Fibroblast of skin of right quadriceps (primary cell): ENCODE results near the gene ADAM33.

Experiments
- DNase-seq: peaks from one replicate; pipeline ENCODE4 v3.0.0-alpha.2; 2013

ADAM33 gene

GRCh38 chr20:3686421-3686820, 4.6 kb upstream of the ADAM33 start:
- DNase-seq: no peak

DNA sequence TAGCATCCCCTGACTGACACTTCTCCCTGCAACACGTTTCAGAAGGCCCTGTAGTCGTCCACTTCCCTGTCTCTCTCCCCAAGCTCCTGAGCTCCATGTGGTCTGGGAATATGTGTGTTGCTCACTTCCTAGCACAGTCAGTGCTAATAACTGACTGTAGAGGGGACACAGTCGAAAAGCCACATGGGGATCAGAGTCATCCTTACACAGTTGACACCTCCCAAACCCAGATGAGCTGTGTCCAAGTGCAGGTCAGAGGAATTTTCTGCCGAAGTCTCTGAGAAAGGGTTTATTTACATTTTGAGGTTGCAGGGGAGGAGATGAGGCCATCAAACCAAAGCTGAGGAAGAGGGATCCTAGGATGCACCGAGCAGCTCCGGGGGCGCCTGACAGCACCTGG, 3.5 kb upstream of the ADAM33 start:
- no peak for DNase-seq

DNA sequence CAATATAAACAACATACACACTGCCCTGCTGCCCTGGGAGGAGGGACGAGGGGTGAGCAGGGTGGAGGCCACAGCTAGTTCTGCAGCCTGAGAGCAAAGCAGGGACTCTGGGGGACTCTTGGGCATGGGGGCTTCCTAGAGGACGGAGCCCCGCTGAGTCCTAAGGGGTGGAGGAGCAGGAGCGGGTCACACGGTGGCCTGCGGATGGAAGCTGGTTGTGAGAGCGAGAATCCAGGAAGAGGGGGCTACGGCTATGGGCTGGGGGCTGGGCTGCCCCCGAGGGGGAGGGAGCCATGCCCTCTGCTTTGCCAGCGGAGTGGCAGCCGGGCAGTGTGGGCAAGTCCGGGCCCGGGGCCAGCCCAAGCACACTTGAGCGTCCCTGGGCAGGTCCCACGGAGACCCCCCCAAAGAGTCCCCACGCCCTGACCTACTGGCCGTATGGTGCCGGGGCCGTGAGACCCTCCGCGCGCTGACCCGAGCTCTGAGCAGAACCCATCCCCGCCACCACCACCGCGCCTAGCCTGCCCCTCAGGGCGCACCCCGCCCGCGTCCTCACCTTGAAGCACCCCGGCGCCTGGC, 369 bp downstream of the ADAM33 start:
- no peak for DNase-seq

GRCh38 chr20:3680701-3681351, 984 bp downstream of the ADAM33 start:
- no peak for DNase-seq

- peak; percentile 81 for DNase-seq
These were observed 1.8 kb downstream of the ADAM33 start for GRCh38 chr20:3679749-3680700.

DNA sequence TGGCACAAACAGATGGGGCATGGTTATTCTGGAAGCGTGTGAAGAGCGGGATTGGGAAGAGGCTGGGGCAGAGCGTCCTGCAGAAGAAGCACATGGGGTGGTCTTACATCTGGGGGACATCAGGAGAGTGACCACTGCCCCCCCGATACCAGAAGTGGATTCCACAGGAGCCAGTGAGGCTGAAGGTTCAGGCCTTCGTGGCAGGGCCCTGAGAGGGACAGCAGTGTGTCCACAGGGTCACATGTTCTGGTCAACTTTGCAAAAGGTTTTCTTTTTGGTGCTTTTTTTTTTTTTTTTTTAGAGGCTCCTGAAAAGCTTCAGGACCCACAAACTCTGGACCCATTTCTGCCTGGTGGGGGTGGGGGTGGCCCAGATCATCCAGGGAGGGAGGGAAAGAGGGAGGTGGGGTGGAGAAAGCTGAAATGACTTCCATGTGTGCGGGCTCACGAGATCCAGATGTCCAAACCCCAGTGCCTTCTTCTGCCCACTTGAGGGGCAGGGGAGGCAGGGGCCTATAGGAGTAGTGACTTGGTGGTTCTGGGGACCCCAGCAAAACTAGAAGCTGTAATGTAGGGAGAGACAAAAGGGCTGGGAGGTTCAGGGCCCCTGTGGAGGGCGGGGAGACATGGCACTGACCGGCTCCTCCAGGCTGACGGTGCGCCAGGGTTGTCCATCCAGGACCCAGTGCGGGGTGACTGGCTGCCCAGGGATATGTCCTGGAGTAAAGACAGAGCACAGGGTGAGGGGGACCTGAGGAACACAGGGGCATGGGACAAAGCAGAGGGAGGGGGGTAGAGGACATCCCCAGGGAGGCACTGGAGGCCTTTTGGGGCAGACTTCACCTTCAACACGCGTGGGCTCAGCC, 2.7 kb downstream of the ADAM33 start:
- DNase-seq: peak; percentile 45

DNA sequence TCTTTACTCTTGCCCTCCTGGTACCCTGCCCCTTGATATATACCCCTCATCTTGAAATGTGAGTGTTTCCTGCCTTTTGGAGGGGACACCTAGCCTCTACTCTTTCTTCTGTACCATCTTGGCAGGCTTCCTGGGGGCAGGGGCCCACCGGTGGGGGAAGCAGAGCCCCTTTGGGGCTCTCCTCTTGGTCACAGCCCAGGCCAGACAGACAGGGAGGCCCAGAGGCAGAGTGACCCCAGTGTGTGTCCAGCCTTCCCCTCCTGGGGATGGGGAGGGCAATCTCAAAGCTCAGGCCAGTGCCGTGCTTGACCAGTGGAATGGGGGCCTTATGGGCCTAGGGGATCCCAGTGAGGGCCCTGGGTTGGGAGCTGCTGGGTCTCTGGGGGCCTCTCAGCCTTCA, 3.6 kb downstream of the ADAM33 start:
- DNase-seq: no peak

- peak; percentile 41 for DNase-seq
These were observed 4.1 kb downstream of the ADAM33 start for GRCh38 chr20:3677733-3678132.

- DNase-seq: no peak
These were observed 6.6 kb downstream of the ADAM33 start for GRCh38 chr20:3674995-3675900.

- DNase-seq: no peak
These were observed 7.4 kb downstream of the ADAM33 start for GRCh38 chr20:3674447-3674846.

GRCh38 chr20:3673221-3674070, 8.4 kb downstream of the ADAM33 start:
- DNase-seq: no peak

- DNase-seq: no peak
These were observed 9.2 kb downstream of the ADAM33 start for GRCh38 chr20:3672547-3673171.

DNA sequence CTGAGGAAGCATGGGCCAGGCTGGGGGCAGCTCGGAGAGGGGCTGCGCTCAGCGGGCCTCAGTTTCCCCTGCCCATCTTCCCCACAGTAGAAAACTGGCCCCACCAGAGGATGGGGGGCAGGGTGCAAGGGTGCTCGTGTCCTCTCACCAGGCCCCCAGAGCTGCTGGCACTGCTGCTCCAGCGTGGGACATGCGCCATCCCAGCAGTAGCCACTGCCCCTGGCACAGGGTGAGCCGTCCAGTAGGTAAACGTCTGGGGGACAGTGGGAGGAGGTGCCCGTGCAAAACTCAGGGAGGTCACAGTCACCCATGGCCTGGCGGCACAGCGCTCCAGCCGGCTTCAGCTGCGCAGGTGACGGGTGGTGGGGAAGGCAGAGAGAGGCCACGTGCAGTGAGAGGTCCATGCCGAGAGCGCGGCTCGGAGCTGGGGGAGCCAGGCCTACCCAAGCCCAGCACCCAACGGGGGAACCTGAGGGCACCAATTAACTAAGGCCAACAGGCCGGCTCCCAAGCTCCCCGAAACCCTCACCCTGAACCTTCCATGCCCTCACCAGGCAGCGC, 9.7 kb downstream of the ADAM33 start:
- no peak for DNase-seq

DNA sequence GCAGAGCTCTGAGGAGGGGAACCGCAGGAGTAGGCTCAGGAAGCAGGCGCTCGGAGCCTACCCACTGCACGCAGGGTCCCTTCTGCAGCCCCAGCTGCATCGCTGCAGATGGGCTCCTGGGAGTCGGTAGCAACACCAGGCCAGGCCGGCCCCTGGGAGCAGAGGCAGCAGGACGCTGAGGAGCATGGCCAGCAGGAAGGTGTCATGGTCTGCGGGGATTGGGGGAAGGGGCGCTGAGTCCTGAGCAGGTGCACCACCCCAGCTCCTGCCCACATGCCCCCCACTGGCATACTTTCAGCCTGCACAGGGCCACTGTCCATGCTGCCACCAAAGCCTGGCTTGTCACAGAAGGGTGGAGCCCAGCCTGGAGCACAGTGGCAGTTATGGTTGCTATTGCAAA, 10.9 kb downstream of the ADAM33 start:
- DNase-seq: no peak

DNA sequence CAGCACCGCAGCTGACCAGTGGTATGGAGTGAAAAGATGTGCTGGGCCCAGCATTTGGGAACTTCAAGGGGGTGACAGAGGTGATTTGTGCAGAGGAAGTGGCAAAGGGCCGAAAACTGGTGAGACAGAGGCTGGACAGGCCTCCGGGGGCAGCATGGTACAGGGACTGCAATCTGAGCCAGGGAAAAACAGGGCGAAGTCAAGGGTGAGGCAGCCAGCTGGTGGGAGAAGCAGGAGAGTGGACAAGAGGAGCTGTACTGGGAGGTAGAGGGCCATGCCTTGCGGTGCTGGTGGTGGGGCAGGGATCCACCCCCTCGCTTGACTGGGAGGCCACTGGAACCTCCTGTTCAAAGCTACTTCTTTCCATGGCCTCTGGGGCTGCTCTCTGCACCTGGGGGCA, 11.3 kb downstream of the ADAM33 start:
- DNase-seq: no peak

DNA sequence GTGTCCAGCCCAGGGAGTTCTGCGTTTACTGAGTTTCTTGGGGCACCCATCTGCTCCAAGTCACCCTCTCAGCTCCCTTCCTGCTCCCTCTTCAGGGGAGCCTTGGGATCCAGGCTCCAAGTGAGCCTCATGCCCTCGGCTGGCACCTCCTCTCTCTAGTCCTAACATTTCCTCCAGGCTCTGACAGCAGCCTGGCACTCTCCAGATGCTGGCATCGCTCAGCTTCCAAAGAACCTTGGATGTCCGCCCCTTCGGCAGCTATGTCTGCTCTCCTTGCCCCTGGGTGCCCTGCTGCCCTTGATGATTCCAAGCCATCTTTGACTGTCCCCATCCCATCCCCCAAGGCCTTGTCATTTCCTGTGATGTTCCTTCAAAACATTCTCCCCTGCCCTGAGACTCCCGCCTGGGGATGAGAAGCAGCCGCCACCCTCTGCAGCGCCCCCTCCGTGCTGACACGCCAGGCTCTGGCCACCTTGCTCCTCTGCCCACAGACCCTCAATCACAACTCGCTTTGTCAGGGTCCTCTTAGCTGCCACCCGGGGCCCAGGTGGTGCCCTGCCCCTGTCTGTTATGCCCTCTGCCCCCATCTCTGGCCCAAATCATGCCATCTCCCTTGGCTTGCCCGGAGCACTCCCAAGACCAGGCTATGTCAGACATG, 12.0 kb downstream of the ADAM33 start:
- no peak for DNase-seq

GRCh38 chr20:3667434-3668037, 14.3 kb downstream of the ADAM33 start:
- no peak for DNase-seq

DNA sequence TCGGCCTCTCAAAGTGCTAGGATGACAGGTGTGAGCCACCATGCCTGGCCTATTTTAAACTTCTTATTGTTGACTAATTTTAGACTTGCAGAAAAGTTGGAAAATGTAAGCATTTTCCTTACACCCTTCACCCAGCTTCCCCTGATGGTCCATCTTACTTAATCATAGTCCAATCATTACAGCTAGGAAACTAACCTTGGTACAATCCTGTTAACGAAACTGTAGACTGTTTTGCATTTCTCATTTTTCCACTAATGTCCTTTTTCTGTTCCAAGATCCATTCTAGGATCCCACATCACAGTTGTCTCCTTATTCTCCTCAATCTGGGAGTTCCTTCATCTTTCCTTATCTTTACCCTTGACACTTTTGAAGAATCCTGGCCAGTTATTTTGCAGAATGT, 18.0 kb downstream of the ADAM33 start:
- no peak for DNase-seq
